NK-92 (cell line): ENCODE results near the gene IL11RA.

Experiments used
- DNase-seq: peaks from one replicate; lab custom pipeline; 2025; ENCODE audit not compliant: unreplicated experiment; lab: John Stamatoyannopoulos, UW

The IL11RA gene

DNA sequence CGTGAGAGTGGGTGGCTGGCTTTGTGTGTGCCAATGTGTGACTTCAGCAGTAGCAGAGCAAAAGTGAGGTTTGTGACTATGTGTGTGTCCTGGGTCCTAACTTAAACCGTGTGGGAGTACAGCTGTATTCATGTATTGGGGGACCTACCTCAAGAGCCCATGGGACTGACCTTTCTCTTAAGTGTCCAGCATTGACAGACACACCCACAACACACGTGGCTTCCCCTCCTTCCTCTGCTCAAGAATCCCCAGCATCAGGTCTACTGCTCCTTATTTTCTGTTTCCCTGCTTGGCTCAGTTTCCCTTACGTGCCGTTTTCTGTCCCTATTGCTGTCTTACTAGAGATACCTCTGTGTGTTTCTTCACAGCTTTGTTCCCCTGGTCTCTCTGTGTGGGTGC is 616 bp downstream of the IL11RA start:
- DNase-seq: no peak

DNA sequence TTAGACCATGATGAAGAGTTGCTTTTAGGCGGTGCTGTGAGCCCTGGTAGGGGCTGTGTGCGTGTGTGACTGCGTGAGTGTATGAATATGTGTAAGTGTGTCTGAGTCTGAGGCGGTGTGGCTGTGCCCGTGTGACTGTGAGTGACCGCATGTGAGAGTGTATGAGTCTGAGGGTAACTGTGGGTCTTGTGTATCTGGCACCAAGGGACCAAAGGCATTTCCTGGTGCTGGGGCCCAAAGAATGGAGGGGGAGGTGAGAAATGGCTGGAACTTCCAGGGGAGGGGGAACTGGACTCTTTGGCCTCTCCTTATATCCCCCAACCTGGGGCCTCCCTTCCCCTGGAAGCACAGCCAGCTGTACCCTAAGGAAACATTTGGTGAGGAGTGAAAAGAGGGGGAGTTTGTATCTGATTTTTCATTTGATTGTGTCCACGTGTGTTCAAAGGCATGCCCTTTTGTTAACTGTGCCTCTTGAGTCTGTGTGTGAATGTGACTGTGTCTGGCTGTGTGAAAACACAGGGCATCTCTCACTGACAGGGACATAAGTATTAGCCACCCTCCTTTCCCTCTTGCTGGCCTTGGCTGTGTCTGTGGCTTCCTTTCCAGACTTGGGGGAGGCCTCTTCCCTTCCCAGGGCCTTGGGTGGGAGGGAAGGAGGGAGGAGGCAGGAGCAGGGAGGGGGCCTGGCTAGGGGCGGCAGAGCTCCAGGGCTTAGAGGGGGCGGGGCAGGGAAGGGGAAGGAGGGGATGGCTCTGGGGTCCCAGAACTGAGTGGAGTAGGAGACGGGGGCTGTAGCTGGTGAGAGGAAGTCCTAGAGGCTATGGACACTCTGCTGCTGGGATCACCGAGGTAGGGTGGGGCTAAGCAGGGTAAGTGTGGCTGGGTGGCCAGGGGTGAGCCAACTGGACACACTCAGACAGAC is 1.4 kb downstream of the IL11RA start:
- no peak for DNase-seq

- DNase-seq: no peak
These were observed 2.5 kb downstream of the IL11RA start for GRCh38 chr9:34654323-34655051.

GRCh38 chr9:34655394-34655793 is 3.4 kb downstream of the IL11RA start:
- no peak for DNase-seq

DNA sequence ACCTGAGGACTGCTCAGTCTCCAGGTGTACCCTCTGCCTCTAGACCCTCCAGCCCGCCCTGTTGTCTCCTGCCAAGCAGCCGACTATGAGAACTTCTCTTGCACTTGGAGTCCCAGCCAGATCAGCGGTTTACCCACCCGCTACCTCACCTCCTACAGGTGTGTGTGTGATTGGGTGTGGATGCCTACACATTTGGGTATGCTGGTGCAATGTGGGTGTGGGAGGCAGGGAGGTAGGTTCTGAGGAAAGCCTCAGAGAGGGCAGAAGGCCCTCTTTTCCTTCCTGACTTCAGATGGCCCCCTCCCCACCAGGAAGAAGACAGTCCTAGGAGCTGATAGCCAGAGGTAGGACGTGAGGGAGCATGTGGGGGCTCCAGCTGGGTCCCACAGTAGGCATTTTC is 5.0 kb downstream of the IL11RA start:
- no peak for DNase-seq

GRCh38 chr9:34658461-34658860 is 6.5 kb downstream of the IL11RA start:
- DNase-seq: no peak

DNA sequence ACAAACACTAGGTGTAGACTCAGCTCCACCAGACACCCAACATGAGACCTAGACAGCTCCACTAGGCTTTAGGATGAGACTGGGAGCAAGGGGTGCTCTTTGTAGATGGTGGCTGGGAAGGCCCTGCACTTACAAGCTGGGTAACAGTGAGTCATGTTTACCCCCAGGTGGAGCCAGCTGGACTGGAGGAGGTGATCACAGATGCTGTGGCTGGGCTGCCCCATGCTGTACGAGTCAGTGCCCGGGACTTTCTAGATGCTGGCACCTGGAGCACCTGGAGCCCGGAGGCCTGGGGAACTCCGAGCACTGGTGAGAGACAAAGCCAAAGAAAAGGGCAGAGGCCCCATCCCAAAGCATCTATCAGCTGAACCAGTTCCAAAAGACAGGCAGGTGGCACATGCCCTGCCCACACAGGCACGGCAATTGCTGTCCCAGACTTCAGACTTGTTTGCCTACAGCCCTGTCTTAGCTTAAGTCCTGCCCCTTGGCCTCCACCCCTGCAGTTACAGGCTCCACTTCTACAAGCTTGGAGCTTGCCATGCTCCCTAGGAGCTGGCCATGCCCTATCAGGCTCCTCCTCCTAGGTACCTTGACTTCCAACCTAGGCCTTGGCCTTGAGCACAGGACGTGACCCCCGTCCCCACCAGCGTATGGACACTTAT is 7.7 kb downstream of the IL11RA start:
- no peak for DNase-seq

DNA sequence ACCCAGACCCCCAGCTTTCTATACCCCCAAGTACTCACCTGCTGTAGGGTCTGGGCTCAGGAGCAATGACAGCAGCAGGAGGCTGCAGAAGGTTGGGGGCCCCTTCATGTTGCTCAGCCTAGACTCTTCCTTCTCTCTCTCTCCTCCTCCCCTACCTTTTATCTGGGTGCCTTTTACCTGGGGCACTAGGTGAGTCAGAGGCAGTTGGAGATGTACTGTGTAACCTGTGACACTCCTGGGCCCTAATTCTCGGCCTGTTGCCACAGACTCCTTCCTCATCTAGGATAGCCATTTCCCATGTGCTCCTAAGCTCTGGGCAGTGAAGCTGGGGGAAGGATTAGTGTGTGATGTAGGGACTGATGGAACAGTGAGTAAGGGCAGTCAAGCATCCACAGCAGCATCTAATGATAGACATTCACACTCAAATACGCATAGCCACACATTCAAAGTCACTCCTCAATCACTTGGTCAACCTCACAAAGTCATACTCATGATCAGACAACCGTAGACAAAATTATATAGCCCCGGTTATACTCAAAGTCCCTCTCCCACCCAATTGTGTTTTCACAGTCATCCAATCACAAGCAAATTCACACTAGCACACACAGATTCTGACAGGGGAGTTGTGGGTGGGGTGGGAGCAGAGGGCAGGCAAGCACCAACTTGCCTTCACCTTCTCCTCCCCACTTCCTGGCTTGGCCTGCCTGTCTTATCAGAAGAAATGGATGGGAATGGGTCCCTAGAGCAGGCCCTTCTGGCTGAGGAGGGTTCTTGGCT is 10.7 kb downstream of the IL11RA start, which contains the start of gene CCL27:
TSS of gene CCL27 (minus strand) at position 132 of the 777 bp plus-strand sequence. CDS start at position 108, 24 bp downstream.
- DNase-seq: no peak

DNA sequence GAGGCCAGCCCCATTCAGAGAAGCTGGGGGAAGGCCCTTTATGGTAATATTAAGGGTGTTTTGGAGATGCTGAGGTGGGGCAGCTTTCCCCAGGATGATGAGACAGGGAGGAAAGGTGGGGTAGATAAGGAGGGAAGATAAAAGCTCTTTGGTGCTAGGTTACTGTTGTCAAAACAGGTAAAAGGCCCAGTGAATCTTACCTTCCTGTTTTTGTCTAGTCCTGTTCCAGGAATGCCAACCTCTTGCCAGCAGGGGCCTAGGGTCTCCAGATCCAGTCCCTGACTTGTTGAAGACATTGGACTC is 11.3 kb downstream of the IL11RA start:
- no peak for DNase-seq

DNA sequence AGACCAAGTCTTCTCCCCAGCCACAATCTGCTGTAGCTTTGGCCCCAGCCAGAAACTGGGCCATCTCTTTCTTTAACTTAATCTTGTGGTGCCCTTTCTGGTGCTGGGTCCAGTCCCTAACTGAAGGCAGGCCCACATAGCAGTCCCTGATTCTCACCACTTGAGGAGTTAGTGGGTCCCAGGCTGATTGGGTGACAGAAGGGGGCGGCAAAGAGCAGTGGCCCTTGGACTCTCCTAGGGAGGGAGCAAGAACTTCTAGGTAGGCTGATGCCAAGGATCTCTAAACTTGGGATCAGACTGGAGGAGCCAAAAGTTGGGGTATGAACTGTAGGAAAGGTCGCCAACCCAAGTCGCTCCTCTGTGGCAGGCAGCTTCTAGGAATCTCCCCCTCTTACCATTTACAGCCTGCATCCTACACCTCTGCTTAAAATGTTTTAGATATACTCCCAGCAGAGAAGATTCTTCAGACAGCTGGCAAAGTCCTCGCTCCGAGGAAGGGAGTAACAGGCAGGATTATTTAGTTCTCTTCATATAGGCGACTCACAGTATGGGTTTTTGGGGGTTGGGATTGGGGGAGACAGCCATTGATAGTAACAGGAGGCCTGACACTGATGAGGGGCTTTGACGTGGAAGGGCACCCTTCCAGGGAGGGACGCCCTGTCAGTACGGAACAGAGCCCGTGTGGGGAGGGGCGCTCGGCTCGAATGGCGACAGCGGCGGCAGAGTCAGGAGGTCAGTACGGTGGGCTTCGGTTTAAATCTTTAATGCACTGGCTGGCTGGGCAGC is 12.5 kb downstream of the IL11RA start:
- DNase-seq: no peak

DNA sequence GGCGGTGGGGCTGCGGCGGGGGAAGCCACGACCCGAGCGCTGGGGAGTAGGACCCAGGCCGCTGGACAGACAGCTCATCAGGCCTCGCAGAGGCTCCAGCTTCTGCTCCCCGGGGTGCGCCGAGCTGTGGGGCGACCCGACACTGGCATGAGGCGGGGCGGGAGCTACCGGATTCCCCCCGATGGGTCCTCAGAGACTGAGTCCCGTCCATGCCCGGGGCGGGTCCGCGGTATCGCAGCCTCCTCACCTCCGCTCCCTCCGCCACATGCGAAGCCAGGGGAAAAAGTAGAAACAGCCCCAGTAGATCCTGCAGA is 13.0 kb downstream of the IL11RA start:
- DNase-seq: no peak

- peak; percentile 26 for DNase-seq
These were observed 13.6 kb downstream of the IL11RA start for GRCh38 chr9:34665381-34666250.

- DNase-seq: no peak
These were observed 18.0 kb downstream of the IL11RA start for GRCh38 chr9:34669809-34670562.

DNA sequence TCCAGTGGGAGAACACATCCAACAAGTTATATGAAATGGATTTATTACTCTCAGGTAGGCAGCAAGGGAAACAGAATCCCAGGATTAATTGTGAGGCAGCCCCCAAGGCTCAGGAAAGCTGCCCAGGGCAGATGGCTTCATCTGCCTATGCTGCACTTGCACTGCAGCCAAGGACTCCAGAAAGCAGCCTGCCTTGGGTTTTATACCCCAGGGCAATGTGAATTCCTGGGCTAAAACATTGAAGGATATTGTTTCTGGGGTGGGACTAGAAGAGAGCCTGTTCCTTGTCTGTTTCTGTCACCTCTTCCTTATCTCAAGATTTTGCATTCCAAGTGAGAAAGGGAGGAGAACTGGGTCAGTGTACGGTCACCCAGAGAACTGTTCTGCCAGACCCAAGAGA is 19.3 kb downstream of the IL11RA start:
- DNase-seq: no peak

- DNase-seq: no peak
These were observed 22.5 kb downstream of the IL11RA start for GRCh38 chr9:34674440-34674839.

DNA sequence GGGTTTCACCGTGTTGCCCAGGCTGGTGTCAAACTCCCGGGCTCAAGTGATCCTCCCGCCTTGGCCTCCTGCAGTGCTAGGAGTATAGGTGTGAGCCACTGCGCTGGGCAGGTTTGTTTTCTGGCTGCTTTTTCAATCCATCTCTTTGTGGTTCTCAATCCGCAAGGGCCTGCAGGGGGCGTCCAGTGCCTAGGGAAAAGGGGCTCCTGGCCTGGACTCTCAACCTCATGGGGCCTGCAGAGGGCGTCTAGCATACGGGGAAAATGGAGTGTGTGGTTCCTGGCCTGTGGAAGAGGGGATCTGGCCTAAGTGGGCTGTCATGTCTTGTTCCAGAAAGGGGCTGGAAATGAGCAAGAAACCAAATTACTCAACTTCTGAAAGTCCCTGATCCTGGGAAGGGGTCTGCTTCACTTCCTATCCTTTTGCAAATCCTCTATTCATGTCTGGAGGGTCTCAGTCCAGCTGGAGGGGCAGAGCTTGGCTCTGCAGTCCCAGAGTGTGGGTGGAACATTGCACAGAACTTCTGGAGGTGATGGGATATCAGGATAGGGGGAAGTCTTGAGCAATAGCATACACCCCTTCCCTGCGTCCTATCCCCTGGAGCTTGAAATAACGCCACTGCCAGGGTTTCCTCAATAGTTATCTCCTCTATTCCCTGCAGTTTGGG is 23.2 kb downstream of the IL11RA start:
- DNase-seq: no peak

DNA sequence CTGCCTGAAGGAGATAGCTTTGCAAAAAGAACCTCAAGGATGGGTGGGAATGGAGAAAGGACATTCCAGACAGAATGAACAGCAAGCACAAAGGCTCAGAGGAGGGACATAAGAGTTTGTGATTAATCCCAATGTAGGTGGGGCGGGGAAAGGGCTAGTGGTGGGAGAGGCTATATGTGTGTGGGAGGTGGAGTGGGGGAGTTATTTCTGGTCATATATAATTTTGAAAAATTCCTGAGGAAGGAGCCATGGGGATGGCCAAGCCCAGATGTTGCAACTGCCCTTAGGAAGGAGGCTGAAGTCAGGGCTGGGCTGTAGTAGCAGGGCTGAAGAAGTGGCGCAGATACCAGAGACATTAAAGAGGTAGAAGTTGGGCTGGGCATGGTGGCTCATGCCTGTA is 23.9 kb downstream of the IL11RA start:
- DNase-seq: no peak

- DNase-seq: no peak
These were observed 32.2 kb downstream of the IL11RA start for GRCh38 chr9:34684145-34684544.
